ENCODE measurements around the gene LY86.

LY86 gene

DNA sequence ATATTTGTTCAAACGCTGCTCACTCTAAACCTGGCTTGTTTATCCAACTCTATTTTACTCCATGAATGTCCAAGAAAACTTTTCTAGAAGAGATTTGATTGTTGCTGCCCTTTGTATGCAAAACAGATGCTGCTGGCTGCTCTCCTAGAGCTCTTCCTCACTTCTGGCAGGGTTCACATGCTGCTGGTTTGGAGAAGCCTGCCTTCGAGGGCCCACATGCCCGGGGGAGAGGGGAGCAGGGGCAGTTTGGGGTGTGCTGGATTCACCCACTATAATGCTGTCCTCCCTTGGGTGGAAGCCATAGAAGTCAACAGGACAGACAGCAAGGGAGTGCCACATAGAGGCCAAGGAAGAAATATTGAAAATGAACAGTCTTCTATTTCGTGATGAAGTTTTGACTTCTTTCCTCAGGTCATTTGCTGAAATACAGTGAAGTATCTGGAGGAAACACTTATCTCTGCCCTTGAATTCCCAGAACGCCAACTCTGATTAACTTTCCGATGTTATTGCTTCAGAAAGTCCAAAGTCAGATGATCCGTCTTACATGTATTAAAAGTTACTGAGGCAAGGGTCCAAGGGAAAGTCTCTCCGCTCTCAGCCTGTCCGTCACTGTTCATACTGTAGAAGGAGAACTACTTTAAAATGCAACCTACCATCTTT, 32.4 kb downstream of the LY86 start:
- no peak for FAIRE-seq
- DNase-seq (ENCODE audit: low spot score) = no peak

GRCh38 chr6:6622501-6622900, 34.0 kb downstream of the LY86 start:
- no peak for FAIRE-seq
- no peak for DNase-seq (ENCODE audit: low spot score)

DNA sequence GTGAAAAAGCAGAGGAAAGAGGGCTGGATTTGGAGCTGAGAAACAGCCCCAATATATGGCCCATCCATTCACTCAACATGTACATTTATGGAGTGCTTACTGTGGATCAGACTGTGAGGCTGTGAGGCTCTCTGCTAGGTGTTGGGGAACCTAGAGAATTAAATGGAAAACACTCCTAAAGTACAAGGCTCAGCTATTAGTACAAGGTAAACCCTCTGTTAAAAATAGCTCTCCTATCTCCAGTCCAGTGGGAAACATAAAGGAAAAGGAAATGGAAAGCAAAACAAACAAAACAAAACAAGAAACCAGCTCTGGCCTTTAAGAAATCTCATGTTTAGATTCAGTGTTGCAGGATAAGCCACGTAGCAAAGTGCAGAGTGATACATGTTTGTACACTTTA, 35.0 kb downstream of the LY86 start:
- FAIRE-seq (no peak), DNase-seq (ENCODE audit: low spot score) (no peak)

GRCh38 chr6:6624269-6624990, 35.9 kb downstream of the LY86 start:
- no peak for DNase-seq (ENCODE audit: low spot score)
- FAIRE-seq = no peak

- no peak for DNase-seq (ENCODE audit: low spot score)
- no peak for FAIRE-seq
Measured at GRCh38 chr6:6626187-6626586, 37.7 kb downstream of the LY86 start.

- DNase-seq (ENCODE audit: low spot score) = peak; percentile 11
Measured at GRCh38 chr6:6629402-6629801, 40.9 kb downstream of the LY86 start.

DNA sequence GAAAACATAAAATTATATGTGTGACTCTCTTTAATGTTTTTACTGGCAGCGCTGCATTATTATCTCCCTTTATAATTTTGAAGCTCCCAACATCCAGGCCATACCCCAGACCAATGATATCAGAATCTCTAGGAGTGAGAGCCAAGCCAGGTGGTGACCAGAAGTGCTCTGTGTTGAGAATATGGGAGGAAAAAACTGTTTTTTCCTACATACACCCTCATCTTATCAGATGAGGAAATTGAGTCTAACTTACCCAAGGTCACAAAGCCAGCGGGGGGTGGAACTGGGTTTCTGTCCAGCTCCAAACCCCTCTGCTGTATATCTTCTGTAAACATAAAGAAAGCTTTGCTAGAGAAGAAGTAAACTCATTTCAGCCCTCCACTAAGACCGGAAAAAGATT, 42.5 kb downstream of the LY86 start:
- DNase-seq (ENCODE audit: low spot score) (no peak), FAIRE-seq (no peak)

More at GRCh38 chr6:6629402-6629801, 40.9 kb downstream of the LY86 start:
- FAIRE-seq = no peak

GRCh38 chr6:6631534-6632276, 43.2 kb downstream of the LY86 start:
- FAIRE-seq = no peak
- DNase-seq (ENCODE audit: low spot score) = no peak

DNA sequence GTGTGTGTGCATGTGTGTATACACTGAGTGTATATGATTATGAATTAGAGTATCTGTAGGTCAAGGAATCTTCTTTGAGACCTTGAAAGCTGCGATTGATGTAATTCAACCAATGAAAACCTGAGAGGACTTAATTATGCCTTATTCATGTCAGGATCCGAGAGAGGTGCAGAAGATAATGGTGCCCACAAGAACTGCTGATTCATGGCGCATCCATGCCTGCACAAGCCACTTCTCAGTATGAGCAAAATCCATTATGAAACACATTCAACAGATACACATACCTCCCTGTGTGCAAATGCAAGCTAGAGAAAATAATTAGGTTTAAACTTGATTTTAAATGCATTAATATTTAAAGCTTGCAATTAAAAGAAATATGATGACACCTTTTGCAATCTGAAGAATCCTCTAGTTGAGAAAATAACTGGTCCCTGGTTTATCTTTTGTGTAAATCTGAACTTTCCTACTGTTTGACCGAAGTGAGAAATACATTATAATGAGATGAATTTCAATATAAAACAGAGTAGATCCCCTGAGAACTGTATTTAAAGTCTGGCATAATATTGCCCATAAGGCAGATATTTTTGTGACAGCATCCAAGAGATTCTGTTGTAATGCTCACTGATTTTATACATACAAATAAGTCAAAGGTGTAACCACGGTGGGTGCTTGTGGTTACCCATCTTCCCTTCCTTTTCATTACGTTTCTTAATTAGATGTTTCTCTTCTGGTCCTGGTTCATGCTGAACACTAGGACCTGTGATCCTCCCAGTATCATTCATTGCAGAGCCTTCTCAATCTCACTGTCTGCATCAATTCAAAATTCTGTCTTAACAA, 45.6 kb downstream of the LY86 start:
- DNase-seq (ENCODE audit: low spot score) = no peak
- no peak for FAIRE-seq

DNA sequence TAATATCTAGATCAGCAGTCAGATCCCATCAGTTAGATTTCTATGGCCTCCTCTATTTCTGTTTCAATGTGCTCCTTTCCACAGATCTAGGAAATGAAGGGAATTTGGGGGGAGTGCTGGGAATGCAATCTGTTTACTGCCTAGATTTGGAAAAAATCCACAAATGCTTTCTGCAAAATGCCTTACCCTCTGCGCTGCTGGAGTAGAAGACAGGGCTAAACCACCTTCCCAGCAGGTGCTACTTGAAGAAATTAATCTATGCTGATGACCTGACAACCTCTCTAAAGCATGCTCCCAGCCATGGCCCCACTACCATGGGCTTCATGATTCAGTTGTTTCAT, 46.2 kb downstream of the LY86 start:
- no peak for FAIRE-seq
- no peak for DNase-seq (ENCODE audit: low spot score)

DNA sequence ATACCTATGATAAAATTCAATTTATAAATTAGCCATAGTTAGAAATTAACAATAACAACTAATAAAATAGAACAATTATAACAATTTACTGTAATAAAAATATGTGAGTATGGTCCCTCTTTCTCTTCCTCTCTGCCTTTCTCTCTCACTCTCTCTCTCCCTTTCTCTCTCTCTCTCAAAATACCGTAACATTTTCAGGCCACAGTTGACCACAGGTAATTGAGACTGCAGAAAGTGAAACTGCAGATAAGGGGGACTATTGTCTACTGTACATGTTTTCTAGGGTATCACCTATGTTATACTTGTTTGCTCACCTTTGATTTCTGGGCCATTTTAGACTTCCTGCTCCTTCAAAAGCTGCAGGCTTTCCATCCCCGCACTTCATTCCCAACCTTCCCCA, 46.8 kb downstream of the LY86 start:
- FAIRE-seq (no peak), DNase-seq (ENCODE audit: low spot score) (no peak)

- no peak for FAIRE-seq
- peak; percentile 11 for DNase-seq (ENCODE audit: low spot score)
Measured at GRCh38 chr6:6635869-6636268, 47.3 kb downstream of the LY86 start.

GRCh38 chr6:6639572-6639971, 51.1 kb downstream of the LY86 start:
- no peak for FAIRE-seq

DNA sequence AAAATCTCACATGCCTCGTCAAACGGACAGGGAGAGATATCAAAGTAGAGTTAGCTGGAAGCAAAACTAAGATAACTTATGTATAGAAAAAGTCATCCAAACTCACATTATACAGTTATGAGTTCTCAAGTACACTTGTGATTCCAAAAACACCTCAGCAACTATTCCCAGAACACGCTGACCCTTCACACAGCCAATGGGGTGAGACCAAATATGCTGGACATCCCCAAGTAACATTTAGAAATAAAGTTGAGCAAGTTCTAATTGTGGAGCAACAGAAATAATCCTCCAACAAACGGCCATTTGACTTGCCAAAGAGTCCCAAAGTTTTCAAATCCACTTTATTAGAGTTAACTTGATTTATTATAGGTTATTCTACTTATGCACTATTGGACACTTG, 52.4 kb downstream of the LY86 start:
- FAIRE-seq (no peak), DNase-seq (ENCODE audit: low spot score) (no peak)

More at GRCh38 chr6:6639572-6639971, 51.1 kb downstream of the LY86 start:
- no peak for DNase-seq (ENCODE audit: low spot score)

DNA sequence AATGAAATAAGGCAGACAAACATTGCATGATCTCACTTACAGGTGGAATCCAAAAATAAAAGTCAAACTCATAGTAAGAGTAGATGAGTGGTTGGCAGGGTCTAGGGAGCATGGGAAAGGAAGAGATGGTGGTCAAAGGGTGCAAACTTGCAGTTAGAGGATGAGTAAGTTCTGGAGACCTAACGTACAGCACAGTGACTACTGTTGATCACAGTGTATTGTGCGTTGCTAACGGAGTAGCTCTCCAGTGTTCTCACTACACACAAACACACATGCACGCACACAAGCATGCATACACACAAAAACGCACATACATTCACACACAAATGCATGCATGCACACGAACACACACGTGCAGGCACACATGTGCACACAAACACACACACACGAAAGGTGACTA, 54.9 kb downstream of the LY86 start:
- DNase-seq (ENCODE audit: low spot score) (no peak), FAIRE-seq (peak; percentile 40)

DNA sequence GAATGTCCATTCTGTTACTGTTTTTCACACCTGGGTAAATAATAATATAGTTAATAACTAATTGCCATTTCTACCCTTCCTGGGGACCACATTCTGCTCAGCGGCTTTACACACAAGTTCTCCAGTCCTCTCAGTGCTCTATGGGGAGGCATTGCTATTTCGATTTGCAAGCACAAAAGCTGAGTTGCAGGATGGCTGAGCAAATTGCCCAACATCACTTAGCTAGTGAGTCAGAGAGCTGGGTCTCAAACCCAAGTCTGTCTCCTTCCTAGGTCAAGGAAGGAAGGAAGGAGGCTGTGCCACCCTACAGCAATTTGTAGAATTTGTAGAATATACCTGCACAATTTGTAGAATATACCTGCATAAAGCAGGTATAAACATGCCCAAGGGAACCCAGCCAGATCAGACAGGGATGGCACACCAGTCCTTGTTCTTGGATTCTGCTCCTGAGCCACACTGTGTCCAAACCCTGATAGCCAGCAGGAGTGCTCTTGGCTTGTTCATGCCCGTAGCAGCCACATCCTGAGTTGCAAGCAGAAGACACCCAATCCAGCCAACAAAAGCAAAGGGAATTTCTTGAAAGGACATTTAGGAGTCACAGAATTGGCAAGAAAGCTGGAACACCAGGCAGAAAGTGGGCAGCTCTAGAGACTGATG, 56.9 kb downstream of the LY86 start:
- FAIRE-seq (no peak), DNase-seq (ENCODE audit: low spot score) (no peak)

DNA sequence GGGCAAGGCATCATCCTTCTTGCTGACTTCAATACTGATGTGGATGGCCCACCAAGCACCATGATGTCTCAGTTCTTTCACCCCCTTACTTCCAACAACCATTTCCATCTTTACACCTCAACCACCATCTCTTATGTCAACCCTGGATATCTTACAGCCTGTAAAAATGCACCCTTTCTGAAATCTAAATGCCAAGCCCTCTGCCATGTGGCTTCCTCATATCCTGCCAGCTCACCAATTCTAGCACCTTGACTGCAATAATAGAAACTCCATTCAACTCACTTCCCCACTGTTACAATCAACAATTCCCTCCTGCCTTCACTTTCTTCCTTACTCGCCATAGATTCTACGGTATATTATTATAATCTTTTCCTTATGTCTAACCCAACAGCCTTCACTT, 57.9 kb downstream of the LY86 start:
- DNase-seq (ENCODE audit: low spot score) (no peak), FAIRE-seq (no peak)

DNA sequence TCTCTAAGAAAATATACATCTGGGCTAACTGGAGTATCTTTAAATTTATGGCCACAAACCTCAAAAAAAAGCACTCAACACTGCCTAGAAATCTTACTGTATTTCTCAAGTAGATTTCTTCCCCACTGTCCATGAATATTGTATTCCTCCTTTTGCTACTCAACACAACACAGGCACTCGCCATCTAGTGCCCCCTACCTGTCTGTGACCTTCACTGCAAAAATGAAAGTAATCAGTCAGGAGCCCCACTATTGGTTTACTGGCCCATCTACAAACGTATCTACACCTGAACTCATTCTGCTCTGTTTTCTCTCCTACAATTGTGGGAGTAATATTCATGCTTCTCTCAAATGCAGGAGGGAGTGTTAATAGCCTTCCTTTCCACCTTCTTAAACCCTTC, 58.3 kb downstream of the LY86 start:
- FAIRE-seq = no peak

GRCh38 chr6:6648692-6649343, 60.3 kb downstream of the LY86 start:
- FAIRE-seq (no peak), DNase-seq (ENCODE audit: low spot score) (no peak)

More for the DNA sequence above, 58.3 kb downstream of the LY86 start:
- no peak for DNase-seq (ENCODE audit: low spot score)

- no peak for FAIRE-seq
- no peak for DNase-seq (ENCODE audit: low spot score)
Measured at GRCh38 chr6:6649824-6650349, 61.4 kb downstream of the LY86 start.

Measured in urothelium cell line (cell line).